Right lobe of liver (tissue), 6 donors: ENCODE results near the gene LRP3. TPM values are rescaled to one million over a fixed set of nuclear protein-coding genes. Genes with fewer than 3 reads are reported as not detected.
A peak's percentile ranks its signal among the peaks of the same experiment; 100 is the strongest.

Experiments used
- ATAC-seq, 4 donors: fragments of 200-7000 bp; cut with Tn5 transposase; one replicate each; pipeline ENCODE4 v1.9.1; 2020; ENCODE audit warnings: mild to moderate bottlenecking in 4 of 4, moderate library complexity in 4 of 4
- DNase-seq, 3 donors: peaks; one replicate each; pipeline ENCODE4 v3.0.0-alpha.2; 2020
- H3K27ac ChIP-seq, 3 donors: fragments of 200-600 bp; one replicate each; pipeline ENCODE4 v1.8.0; 2022
- H3K27me3 ChIP-seq, 2 donors: fragments of 200-600 bp; one replicate each; pipeline ENCODE4 v1.8.0; 2022
- H3K36me3 ChIP-seq, 4 donors: fragments of 200-600 bp; sonication (generic) in 1 of 4; one replicate each; pipeline versions ENCODE4 v1.5.1 to v1.8.0; 2017 to 2022; ENCODE audit warnings: control low read depth in 1 of 4
- H3K4me1 ChIP-seq, 4 donors: fragments of 200-600 bp; sonication (generic) in 1 of 4; one replicate each; pipeline versions ENCODE4 v1.5.1 to v1.8.0; 2017 to 2022; ENCODE audit warnings: control low read depth in 1 of 4
- H3K4me3 ChIP-seq, 3 donors: fragments of 200-600 bp; one replicate each; pipeline ENCODE4 v1.8.0; 2022
- H3K9me3 ChIP-seq, 4 donors: fragments of 200-600 bp; sonication (generic) in 1 of 4; one replicate each; pipeline versions ENCODE4 v1.5.1 to v1.8.0; 2017 to 2022; ENCODE audit warnings: control low read depth in 1 of 4
- CTCF ChIP-seq, 4 donors: fragments of 200-600 bp in 3 of 4; fragments of 450-650 bp in 1 of 4; IDR thresholded peaks; one replicate each; pipeline versions ENCODE4 v1.5.1 to v1.8.0; 2016 to 2022; ENCODE audit warnings: antibody characterized with exemption in 4 of 4, mild to moderate bottlenecking in 2 of 4
- POLR2A ChIP-seq: fragments of 450-650 bp; IDR thresholded peaks from one replicate; pipeline ENCODE4 v1.6.1; 2017; ENCODE audit warnings: antibody characterized with exemption, mild to moderate bottlenecking
- WGBS: methylation state at CpG from one replicate; pipeline ENCODE4 v1.1.6; 2018; ENCODE audit warnings: low coverage, low lambda C conversion rate; ENCODE audit not compliant: insufficient coverage; ENCODE audit errors: missing lambda C conversion rate; 5-methylcytosine and 5-hydroxymethylcytosine counted together
- intact Hi-C, 2 donors: fragments of 100-400 bp; cut with DNase I; formaldehyde crosslinking; loops; one replicate each; pipeline versions ENCODE4 v1.11.2 to v1.14.1; 2022
- total RNA-seq, 6 experiments: library from RNA; depleted of rRNA in 2 of 6; stranded (reverse); fragments of >200 nt in 2 of 6; fragmentation: NEBNext Ultra II Directional in 3 of 6; extraction: Animal tissue kit (Norgen Biotek cat#: 25700) in 3 of 6; gene quantifications; one replicate each; pipeline versions ENCODE4 v1.1.0 to v1.2.4, GENCODE V29; 2016 to 2023
- donor health status: DM: no; HTN: yes; CAD: no.
- donor health status: DM: no; HTN: no; CAD: no.
- donor health status: DM: no; HTN: no; CAD: no.
- donor health status: DM: no; HTN: yes; CAD: no.
- donor health status: DM: no; HTN: yes; CAD: no.

The LRP3 gene
- total RNA-seq, 6 experiments from 2014 or later: 25.2 to 40.7 (median 33.7) TPM

- H3K4me3 ChIP-seq: no peak overlapping the region
- peaks cover 0 to 4% (median 0%) of the 10 kb centered on the region in 4 donors for H3K36me3 ChIP-seq
- intact Hi-C loops: no loop called here
- ATAC-seq (no peak), DNase-seq (peak in 1 of 3 donors; percentile 45)
- H3K4me1 ChIP-seq: peaks cover 0 to 25% (median 0%) of the 10 kb centered on the region in 4 donors
- no peak for TF ChIP-seq POLR2A
- TF ChIP-seq CTCF (IDR thresholded peaks at IDR 0.05): no peak
- no peak overlapping the region for H3K27ac ChIP-seq
- no peaks in the 10 kb centered on the region for H3K9me3 ChIP-seq
- H3K27me3 ChIP-seq: no peaks in the 10 kb centered on the region
- no CpG with 5 or more reads among the region's 38 CpGs for WGBS
These were observed 12.3 kb downstream of the LRP3 start for GRCh38 chr19:33206261-33207039.

GRCh38 chr19:33207040-33207620, 13.0 kb downstream of the LRP3 start:
- Histone ChIP-seq H3K4me3 (no peak overlapping the region), H3K27me3 (no peaks in the 10 kb centered on the region), H3K9me3 (no peaks in the 10 kb centered on the region), H3K36me3 (peaks cover 0 to 4% (median 0%) of the 10 kb centered on the region in 4 donors), H3K4me1 (peaks cover 0 to 25% (median 0%) of the 10 kb centered on the region in 4 donors), H3K27ac (no peak overlapping the region)
- TF ChIP-seq CTCF (IDR thresholded peaks at IDR 0.05): no peak
- TF ChIP-seq POLR2A: no peak
- ATAC-seq: no peak
- WGBS: 97% methylated on average over 6 of the region's 38 CpGs
- intact Hi-C loops: no loop called here
- peak in 1 of 3 donors; percentile 44 for DNase-seq

GRCh38 chr19:33207903-33208302, 13.8 kb downstream of the LRP3 start:
- no peak overlapping the region for H3K27ac ChIP-seq
- no peaks in the 10 kb centered on the region for H3K27me3 ChIP-seq
- H3K9me3 ChIP-seq: no peaks in the 10 kb centered on the region
- whole genome bisulfite sequencing: 40% methylated on average over 3 of the region's 9 CpGs
- peaks cover 0 to 25% (median 0%) of the 10 kb centered on the region in 4 donors for H3K4me1 ChIP-seq
- TF ChIP-seq POLR2A: no peak
- TF ChIP-seq CTCF (IDR thresholded peaks at IDR 0.05): no peak
- DNase-seq: peak; percentile 44 to 84 (median 80)
- ATAC-seq: peak; percentile 66 to 85 (median 77)
- peaks cover 0 to 4% (median 0%) of the 10 kb centered on the region in 4 donors for H3K36me3 ChIP-seq
- intact Hi-C loops: no loop called here
- no peak overlapping the region for H3K4me3 ChIP-seq

- peaks cover 0 to 25% (median 0%) of the 10 kb centered on the region in 4 donors for H3K4me1 ChIP-seq
- H3K27me3 ChIP-seq: no peaks in the 10 kb centered on the region
- TF ChIP-seq POLR2A (no peak), CTCF (IDR thresholded peaks at IDR 0.05) (no peak)
- H3K9me3 ChIP-seq: no peaks in the 10 kb centered on the region
- H3K4me3 ChIP-seq: no peak overlapping the region
- ATAC-seq (no peak), DNase-seq (peak in 1 of 3 donors; percentile 46)
- 55% methylated on average over 6 of the region's 11 CpGs for WGBS
- H3K27ac ChIP-seq: no peak overlapping the region
- peaks cover 0 to 4% (median 0%) of the 10 kb centered on the region in 4 donors for H3K36me3 ChIP-seq
- intact Hi-C loops: no loop called here
These were observed 14.3 kb downstream of the LRP3 start for GRCh38 chr19:33208371-33208895.
